Measurements from ENCODE around the gene PPP1R26. TPM values are rescaled to one million over a fixed set of nuclear protein-coding genes. Genes with fewer than 3 reads are reported as not detected.

PPP1R26 gene
- polyA plus RNA-seq, 3 donors: 29.7 to 37.9 (median 33.4) TPM

GRCh38 chr9:135480940-135481310 lies 1.3 kb downstream of the PPP1R26 start:
- DNase-seq (ENCODE audit: extremely low read depth in 1 of 11, low read depth in 9 of 11, low spot score in 4 of 11): no peak

GRCh38 chr9:135482015-135482754 lies 2.6 kb downstream of the PPP1R26 start:
- DNase-seq (ENCODE audit: extremely low read depth in 1 of 11, low read depth in 9 of 11, low spot score in 4 of 11): no peak

GRCh38 chr9:135484460-135485277 lies 5.1 kb downstream of the PPP1R26 start:
- no peak for DNase-seq (ENCODE audit: extremely low read depth in 1 of 11, low read depth in 9 of 11, low spot score in 4 of 11)

GRCh38 chr9:135485385-135485784 lies 5.8 kb downstream of the PPP1R26 start:
- no peak for DNase-seq (ENCODE audit: extremely low read depth in 1 of 11, low read depth in 9 of 11, low spot score in 4 of 11)

GRCh38 chr9:135485832-135486231 lies 6.2 kb downstream of the PPP1R26 start:
- DNase-seq (ENCODE audit: extremely low read depth in 1 of 11, low read depth in 9 of 11, low spot score in 4 of 11): no peak

GRCh38 chr9:135486267-135487065 lies 6.9 kb downstream of the PPP1R26 start:
- no peak for DNase-seq (ENCODE audit: extremely low read depth in 1 of 11, low read depth in 9 of 11, low spot score in 4 of 11)

- DNase-seq (ENCODE audit: extremely low read depth in 1 of 11, low read depth in 9 of 11, low spot score in 4 of 11): no peak
Observed at GRCh38 chr9:135487281-135488012, 7.9 kb downstream of the PPP1R26 start.

- no peak for DNase-seq (ENCODE audit: extremely low read depth in 1 of 11, low read depth in 9 of 11, low spot score in 4 of 11)
Observed at GRCh38 chr9:135488013-135488330, 8.4 kb downstream of the PPP1R26 start.

GRCh38 chr9:135488527-135488926 lies 8.9 kb downstream of the PPP1R26 start:
- no peak for DNase-seq (ENCODE audit: extremely low read depth in 1 of 11, low read depth in 9 of 11, low spot score in 4 of 11)

- no peak for DNase-seq (ENCODE audit: extremely low read depth in 1 of 11, low read depth in 9 of 11, low spot score in 4 of 11)
Observed at GRCh38 chr9:135489188-135489906, 9.8 kb downstream of the PPP1R26 start.

- DNase-seq (ENCODE audit: extremely low read depth in 1 of 11, low read depth in 9 of 11, low spot score in 4 of 11): no peak
Observed at GRCh38 chr9:135490166-135490870, 10.7 kb downstream of the PPP1R26 start.

GRCh38 chr9:135490980-135491464 lies 11.4 kb downstream of the PPP1R26 start:
- DNase-seq (ENCODE audit: extremely low read depth in 1 of 11, low read depth in 9 of 11, low spot score in 4 of 11): no peak

- no peak for DNase-seq (ENCODE audit: extremely low read depth in 1 of 11, low read depth in 9 of 11, low spot score in 4 of 11)
Observed at GRCh38 chr9:135491764-135492163, 12.2 kb downstream of the PPP1R26 start.

- DNase-seq (ENCODE audit: extremely low read depth in 1 of 11, low read depth in 9 of 11, low spot score in 4 of 11): no peak
Observed at GRCh38 chr9:135492886-135493669, 13.5 kb downstream of the PPP1R26 start.

GRCh38 chr9:135494791-135495559 lies 15.4 kb downstream of the PPP1R26 start:
- DNase-seq (ENCODE audit: extremely low read depth in 1 of 11, low read depth in 9 of 11, low spot score in 4 of 11): no peak

- DNase-seq (ENCODE audit: extremely low read depth in 1 of 11, low read depth in 9 of 11, low spot score in 4 of 11): no peak
Observed at GRCh38 chr9:135498381-135499126, 19.0 kb downstream of the PPP1R26 start.

All from renal cortex interstitium (tissue), 11 donors.